Fibroblast of skin of left quadriceps (primary cell): ENCODE data around the gene TBC1D20.

ENCODE experiments used
- DNase-seq, 2 experiments: peaks; one replicate each; pipeline ENCODE4 v3.0.0-alpha.2; 2013; ENCODE audit warnings: low read depth in 2 of 2

TBC1D20 gene

GRCh38 chr20:438571-439469, 23.5 kb downstream of the TBC1D20 start:
- DNase-seq = no peak

DNA sequence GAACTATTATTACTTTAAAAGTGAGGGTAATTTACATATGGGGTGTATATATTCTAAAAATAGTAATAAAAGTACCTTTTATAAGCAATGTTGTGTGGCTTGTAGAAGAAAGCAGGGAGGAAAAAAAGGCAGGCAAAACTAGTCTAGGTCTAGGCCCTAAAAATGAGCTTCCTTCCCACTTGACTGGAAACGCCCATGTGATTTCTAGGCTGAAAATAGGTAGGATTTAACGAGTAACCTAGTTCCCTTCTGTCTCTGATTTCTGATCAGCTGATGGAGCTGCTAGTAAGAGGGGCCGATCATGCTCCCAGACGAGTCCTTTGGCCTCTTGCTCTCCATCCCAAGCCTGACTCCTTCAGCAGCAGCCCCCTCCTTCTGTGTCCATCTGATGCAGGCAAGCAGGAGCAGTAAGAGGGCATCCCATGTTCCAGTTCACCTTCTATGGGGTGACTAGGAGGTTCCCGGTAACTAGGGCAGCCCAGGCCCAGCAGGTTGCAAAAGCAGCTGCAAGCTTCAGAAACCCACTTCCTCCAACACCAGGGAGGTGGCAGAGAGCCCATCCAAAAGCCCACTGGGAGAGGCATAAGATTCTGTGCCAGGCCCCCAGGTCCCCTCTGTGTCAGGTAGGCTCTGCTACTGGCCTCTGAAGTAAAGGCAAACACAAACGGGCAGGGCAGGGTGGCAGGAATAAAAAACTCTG, 24.4 kb downstream of the TBC1D20 start:
- DNase-seq = no peak

- DNase-seq = no peak
Measured at GRCh38 chr20:436476-436875, 25.9 kb downstream of the TBC1D20 start.

- DNase-seq = no peak
Measured at GRCh38 chr20:435558-435957, 26.8 kb downstream of the TBC1D20 start.

- no peak for DNase-seq
Measured at GRCh38 chr20:434661-435419, 27.5 kb downstream of the TBC1D20 start.

DNA sequence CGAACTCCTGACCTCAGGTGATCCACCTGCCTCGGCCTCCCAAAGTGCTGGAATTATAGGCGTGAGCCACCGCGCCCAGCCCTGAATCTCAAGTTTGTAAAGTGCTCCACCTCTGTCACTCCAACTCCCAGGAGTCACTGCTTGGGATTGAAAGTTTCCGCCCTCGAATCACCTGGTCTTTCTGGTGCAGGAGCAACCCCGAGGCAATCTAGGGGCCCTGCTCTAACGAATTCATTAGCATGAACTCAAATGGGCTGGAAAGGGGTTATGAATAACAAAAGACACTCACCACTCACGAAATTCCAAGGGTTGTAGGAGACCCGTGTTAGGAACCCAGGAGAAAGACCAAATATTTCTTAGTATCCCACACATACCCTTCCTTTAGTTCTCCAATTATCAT, 28.1 kb downstream of the TBC1D20 start:
- no peak for DNase-seq

DNA sequence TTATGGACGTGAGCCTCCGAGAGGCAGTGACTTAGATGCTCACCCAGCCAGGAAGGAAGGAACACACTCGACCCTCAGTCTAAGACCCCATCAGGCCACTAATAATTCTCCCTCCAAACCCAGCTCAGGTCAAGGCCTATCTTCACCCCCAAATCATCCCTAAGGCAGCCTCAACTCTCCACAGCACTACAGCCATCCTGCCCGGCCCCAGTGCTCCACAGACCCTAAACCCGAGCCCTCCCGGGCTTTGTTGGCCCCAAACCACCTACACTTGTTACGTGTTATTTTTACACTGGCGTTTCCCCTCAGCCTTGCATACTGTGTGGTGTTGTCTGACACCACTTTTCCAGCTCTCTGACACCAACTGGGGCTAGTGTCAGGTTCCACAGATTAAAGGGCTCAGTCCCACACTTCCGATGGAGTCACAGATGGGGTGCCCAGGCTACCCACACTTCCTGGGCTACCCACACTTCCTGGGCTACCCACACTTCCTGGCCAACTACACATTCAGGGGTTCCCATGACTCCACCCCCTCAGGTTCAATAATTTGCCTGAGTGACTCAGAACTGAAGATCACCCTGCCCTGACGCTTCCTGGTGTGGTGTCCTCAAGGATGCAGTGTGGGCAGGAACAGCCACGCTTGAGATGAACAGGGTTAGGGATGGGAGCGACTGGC, 28.9 kb downstream of the TBC1D20 start:
- DNase-seq = no peak

GRCh38 chr20:432677-433299, 29.5 kb downstream of the TBC1D20 start:
- no peak for DNase-seq

DNA sequence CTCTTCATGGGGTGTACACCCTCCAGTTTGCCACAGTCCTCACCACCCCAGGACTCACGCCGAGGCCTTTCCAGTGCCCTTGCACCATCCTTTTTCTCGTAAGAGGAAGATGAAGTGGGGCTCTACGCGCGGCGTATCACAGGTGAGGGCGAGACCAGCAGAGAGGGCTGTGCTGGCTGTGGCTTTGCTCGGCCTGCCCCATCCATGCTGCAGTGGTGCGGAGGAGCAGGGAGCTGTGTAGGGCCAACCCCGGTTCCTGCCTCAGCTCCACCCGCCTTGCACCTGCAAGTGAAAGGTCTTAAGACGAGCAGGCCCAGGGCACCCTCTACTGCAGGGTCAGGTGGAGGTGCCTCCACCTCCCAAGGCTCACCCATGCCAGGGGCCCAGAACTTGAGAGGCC, 30.1 kb downstream of the TBC1D20 start:
- DNase-seq = no peak

- peak; percentile 25 to 29 for DNase-seq
Measured at GRCh38 chr20:431012-431904, 31.1 kb downstream of the TBC1D20 start.

- no peak for DNase-seq
Measured at GRCh38 chr20:430091-430999, 32.0 kb downstream of the TBC1D20 start.

- no peak for DNase-seq
Measured at GRCh38 chr20:428658-429200, 33.6 kb downstream of the TBC1D20 start.

- DNase-seq = no peak
Measured at GRCh38 chr20:427849-428657, 34.3 kb downstream of the TBC1D20 start.

GRCh38 chr20:427401-427800, 34.9 kb downstream of the TBC1D20 start:
- DNase-seq = no peak

- no peak for DNase-seq
Measured at GRCh38 chr20:426566-426965, 35.8 kb downstream of the TBC1D20 start.

GRCh38 chr20:421685-422250, 40.6 kb downstream of the TBC1D20 start:
- DNase-seq = no peak

DNA sequence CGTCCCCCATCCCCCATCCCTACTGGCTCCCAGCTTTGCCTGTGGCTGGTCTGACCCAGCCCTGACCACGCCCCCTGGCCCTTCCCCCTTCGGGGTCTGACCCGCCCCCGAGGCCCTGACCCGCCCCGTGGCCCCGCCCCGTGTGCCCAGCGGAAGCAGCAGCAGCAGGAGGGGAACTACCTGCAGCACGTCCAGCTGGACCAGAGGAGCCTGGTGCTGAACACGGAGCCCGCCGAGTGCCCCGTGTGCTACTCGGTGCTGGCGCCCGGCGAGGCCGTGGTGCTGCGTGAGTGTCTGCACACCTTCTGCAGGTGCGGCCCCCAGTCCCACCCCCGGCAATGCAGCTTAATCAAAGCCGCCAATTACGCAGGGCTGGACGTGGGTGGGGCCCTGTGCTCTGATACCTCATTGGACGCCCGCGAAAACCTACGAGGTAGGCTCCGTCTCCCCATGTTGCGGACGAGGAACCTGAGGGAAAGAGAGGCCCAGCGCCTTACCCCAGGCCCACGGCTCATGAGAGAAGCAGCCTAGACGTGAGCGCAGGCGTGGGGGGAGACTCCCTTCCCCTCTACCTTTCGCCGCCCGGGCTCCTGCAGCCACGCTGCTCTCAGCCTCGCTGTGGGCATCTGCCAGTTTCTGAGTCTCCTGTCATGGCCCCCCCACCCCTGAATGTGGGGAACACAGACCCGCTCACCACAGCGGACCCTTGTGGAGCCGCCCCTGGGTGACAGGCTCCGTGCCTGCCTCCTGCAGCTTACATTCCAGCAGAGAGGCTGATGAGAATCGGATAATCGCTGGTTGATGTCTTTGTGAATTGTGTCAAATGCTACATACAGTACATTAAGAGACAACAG, 41.4 kb downstream of the TBC1D20 start:
- no peak for DNase-seq
